ENCODE measurements around the gene SLC40A1.

Gene SLC40A1

GRCh38 chr2:189595417-189595816 lies 14.8 kb upstream of the SLC40A1 start:
- no peak for DNase-seq (ENCODE audit: low read depth)

DNA sequence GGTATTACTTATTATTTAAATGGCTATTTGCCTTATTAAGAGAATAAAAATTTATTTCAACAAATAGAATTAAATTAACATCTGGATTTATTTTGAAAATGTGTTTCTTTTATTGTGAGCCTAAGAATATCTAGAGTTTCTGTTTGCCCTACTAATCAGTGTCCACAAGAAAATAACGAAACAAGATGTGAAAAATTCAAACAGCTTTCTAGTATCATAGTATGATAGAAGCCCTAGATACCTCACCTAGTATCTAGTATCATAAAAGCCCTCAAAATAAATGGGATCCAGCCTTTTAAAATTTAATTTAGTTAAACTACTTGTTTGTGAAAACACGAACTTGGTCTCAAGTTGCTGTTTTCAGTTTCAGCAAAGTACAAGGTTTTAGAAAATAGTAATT lies 13.7 kb upstream of the SLC40A1 start:
- DNase-seq (ENCODE audit: low read depth) = no peak

DNA sequence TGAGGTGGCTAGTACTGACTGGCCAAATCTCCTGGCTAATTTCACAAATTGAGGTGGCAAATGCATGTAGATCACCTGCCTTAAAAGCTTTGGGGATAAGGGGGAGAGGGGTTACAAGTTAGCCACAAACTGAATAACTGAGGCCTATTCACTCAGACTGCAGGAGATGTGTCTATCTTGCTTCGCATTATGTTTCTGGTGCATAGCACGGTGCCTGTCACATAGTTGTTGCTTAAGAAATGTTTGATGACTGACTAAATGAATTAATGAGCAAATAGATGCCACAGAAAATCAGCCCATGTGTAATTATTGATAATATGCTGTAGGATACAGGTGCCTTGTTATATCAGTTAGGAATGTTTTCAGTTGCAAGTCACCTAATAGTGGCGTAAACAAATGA lies 12.5 kb upstream of the SLC40A1 start:
- no peak for DNase-seq (ENCODE audit: low read depth)

DNA sequence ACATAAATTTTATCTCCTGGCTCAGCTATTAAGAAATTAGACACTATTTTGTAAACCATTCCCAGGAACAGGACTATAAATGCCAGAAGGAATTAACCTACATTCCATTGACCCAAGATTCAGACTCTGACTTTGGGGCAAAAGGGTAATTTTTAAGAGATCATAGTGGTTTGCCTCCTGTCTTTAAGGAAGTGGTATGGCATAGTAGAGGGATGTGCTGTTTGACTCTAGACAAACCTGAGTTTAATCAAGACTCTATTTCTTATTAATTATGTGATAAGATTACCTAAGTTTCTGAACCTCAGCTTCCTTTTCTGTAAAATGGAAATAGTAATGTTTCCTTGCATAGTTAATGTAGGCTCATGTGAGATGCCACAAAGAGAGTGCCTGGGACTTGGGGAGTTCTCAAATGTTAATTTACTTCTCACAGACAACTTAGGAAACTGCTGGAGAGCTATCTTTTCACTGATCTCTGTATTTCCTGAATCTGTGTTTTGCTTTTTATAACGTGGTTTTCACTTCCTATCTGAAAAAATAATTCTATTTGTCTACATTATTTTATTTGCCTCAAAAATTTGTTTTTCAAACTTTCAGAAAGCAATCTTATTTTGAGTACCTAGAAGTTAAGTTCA lies 11.9 kb upstream of the SLC40A1 start:
- DNase-seq (ENCODE audit: low read depth) = no peak

- no peak for DNase-seq (ENCODE audit: low read depth)
These were observed 7.2 kb upstream of the SLC40A1 start for GRCh38 chr2:189587780-189588179.

DNA sequence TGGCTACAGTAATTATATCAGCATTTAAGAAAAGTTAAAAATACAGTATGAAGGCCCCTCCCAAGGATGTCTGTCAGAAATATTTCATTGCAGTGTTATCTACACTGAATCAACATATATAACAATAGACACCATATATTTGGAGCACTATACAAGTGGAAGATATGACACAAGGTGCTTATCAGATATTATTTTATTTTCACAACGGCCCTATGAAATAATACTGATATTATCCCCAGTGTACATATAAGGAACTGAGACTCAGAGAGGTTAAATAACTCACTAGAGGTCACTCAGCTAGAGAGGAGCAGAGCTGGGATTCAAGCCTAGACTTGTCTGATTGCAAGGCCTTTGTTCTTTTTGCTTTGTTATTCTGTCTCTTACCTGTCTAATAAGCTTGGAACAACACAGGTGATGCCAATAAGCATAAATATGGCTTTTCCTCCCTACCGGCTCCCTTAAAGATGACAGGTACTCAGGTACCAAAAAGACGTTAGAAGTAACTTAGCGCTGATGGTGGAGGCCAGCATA lies 4.7 kb upstream of the SLC40A1 start:
- no peak for DNase-seq (ENCODE audit: low read depth)

DNA sequence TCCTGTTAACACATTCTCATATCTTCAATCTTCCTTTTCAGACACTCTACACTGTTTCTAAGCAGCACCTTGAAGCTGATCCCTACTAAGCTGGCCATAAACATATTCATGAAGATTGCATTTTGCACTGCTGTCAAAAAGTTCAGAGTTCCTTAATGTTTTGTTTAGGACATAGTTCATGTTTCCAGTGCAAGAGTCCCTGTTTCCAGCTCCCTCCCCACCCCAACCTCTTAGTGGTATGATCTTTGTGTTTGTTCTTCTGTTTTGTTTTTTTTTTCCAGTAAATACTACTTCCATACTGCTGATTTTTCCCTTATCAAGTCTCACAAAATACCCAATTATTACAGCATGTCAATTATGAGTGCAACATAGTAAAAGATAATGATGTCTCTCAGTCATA lies 4.1 kb upstream of the SLC40A1 start:
- DNase-seq (ENCODE audit: low read depth) = no peak

- no peak for DNase-seq (ENCODE audit: low read depth)
These were observed 2.9 kb upstream of the SLC40A1 start for GRCh38 chr2:189583227-189584198.

DNA sequence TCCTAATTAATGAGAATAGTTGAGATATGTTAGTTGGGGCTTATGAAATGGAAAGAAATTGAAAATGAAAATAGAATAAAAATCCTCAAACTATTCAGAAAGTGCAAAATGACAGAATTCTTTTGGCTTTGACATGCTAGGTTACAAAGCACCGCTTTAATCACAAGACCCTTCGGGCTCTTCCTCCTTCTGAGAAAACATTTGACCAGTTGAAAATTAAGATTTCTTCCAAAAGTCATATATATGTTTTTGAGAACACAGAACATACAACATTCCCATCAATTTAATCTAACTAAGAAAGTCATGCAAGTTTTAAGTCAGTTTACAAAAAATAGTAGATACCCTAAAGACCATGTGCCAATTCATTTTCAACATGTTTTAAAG lies 2.2 kb upstream of the SLC40A1 start:
- no peak for DNase-seq (ENCODE audit: low read depth)

DNA sequence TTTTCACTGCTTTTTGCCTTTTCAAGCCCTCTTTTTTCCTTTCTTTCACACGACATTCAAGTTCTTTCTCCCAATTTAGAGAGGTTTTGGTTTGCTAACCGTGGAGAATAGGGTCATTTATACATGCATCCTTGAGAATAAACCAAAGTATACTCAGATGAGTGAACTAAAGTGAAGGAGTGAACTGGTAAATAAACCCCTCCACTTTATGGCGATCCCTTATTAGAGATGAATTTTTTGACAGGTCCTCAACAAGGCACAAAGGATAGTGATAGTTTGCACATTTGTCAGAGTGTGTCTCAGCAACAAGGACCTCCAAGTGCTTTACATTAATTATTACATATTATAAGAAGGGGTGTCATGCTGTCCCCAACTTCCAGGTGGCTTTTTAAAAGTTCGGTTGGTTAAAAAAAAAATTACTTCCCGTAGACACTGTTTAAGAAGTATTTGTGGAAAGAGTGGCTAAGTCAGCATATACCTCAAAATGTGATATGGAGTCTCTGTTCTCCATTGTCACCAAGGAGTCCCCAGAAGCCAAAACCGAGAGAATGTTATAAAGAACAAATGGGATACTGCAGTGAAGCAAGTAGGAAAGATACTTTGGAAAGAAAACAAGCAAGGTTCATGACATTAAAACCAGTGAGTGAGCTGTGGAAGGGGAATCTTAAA lies 1.7 kb upstream of the SLC40A1 start:
- no peak for DNase-seq (ENCODE audit: low read depth)

GRCh38 chr2:189581354-189582139 lies 961 bp upstream of the SLC40A1 start:
- DNase-seq (ENCODE audit: low read depth) = no peak

DNA sequence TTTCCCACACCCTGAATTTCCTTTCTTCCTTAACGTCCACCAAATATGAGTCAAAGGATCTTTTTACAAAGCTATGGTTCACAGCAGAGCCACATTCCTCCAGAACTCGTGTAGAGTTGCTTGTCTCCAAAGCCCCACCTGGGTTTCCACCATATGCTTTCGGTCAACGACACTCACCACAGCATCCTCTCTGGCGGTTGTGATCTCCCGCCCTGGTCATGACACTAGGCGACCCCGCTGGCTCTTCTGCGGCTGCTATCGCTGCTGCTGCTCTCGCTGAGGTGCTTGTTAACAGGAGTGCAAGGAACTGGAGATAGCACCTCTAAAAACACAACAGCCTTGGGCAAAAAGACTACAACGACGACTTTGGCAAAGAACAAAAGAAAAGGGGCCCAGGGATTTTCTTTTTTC lies 340 bp downstream of the SLC40A1 start:
- no peak for DNase-seq (ENCODE audit: low read depth)

- DNase-seq (ENCODE audit: low read depth) = no peak
These were observed 900 bp downstream of the SLC40A1 start for GRCh38 chr2:189579585-189580186.

- DNase-seq (ENCODE audit: low read depth) = no peak
These were observed 2.2 kb downstream of the SLC40A1 start for GRCh38 chr2:189578272-189578950.

DNA sequence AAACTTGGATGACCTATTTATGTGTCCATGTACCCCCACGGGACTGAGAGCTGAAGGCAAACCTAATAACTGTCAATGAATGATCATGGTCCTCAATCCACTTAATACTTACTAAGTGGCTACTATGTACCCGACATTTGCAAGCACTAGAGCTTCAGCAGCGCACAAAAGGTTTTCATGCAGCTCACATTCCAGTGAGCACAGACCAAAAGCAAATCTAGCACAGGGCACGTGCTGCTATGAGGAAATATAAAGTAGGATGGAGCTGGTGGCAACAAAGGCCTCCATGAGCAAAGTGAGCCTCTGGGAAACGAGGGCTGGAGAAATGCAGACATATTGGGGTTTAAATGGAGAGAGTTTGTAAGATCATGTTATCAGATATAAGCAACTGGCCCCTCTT lies 3.5 kb downstream of the SLC40A1 start:
- DNase-seq (ENCODE audit: low read depth) = no peak

DNA sequence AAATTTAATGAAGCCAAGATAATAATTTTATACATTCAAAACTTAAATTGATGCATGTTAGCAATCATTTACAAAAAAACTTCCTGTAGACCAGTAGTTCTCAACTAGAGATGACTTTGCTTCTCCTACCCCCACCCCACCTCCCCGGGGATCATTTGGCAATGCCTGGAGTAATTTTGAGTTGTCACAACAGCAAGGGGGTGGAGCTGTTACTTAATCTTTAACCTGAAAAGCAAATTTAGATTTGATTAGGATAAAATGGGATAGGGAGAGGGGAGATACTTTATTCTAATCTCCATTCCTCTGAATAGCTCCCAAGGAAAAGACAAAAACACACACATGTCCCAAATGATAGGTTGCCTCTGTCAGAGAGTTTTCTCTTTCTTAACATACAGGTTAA lies 4.2 kb downstream of the SLC40A1 start:
- no peak for DNase-seq (ENCODE audit: low read depth)

- no peak for DNase-seq (ENCODE audit: low read depth)
These were observed 5.7 kb downstream of the SLC40A1 start for GRCh38 chr2:189574793-189575475.

GRCh38 chr2:189570570-189571031 lies 10.0 kb downstream of the SLC40A1 start:
- no peak for DNase-seq (ENCODE audit: low read depth)

GRCh38 chr2:189569295-189569910 lies 11.2 kb downstream of the SLC40A1 start:
- DNase-seq (ENCODE audit: low read depth) = no peak

DNA sequence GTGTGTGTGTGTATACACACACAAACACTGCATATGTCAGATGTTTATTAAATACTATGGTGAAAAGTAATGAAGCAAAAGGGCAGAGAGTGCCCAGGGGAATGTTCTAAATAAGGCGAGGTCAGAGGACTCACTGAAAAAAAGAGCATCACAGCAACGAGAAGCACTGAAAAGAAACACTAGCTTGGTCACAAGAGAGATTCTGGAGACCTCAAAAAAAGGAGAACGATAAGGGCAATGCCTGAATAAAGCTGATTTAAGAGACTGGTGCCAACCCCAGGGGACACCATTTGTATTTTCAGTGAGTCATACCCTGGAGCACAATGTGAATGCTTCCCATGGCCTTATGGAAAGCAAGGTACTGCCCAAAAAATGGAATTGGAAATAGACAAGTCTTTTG lies 14.5 kb downstream of the SLC40A1 start:
- no peak for DNase-seq (ENCODE audit: low read depth)

Measured in stimulated activated CD8-positive, alpha-beta memory T cell treated with anti-CD3 and anti-CD28 coated beads, Interleukin-7, amount 100 ng/mL, for 24 hours (primary cell).